ENCODE data around the gene CLDN9.

The CLDN9 gene

GRCh38 chr16:3029491-3030221, 16.9 kb downstream of the CLDN9 start:
- Histone ChIP-seq H3K9ac (ENCODE audit: low read length) (no peak overlapping the region), H3K4me3 (ENCODE audit: low read length) (no peak overlapping the region)
- DNase-seq = no peak

DNA sequence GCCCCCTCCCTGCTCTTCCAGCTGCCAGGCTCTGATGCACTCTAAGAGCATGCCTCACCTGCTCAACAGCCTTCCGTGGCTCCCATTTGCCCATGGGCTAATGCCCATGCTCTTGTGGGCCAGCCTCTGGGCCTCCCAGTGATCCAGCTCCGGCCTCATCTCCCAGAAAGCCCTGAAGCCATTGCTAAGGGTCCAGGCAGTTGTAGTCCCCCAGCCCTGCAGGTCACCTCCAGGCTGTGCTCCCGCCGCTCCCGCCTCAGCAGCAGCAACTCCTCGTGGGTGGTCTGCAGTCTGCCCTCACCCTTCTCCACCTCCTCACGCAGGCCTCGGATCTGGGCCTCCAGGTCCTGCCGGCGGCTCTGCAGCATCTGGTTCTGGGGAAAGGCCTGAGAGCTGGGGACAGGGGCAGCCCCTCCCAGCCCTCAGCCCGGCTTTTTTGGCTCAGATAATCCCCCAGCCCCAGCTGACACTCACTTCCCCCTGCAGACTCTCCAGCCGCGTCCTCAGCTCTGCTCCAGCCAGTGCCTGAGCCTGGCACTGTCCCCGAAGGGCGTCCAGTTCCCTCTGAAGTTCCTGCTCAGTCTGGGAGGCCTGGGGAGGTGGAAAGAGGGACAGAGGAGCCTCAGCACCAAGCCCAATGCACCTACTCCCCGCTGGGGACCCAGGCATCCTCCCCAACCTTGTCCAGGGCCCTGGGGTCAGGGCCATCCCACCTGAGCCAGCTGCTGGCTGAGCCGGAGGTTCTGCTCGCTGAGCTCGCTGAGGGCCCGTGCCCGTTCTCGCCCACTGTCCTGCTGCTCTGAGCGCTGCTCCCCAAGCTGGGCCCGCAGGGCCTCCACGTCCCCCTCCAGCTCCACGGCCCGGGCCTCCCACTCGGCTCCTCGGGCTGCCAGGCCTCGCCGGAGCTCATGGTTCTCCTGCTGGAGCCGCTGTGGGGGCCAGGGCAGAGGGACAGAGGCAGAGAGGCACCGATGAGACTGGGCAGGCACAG, 17.8 kb downstream of the CLDN9 start:
- Histone ChIP-seq H3K79me2 (ENCODE audit: low read length) (no peaks in the 10 kb centered on the region), H3K4me1 (ENCODE audit: low read length) (peaks cover 4% of the 10 kb centered on the region), H3K36me3 (replicated peaks; ENCODE audit: insufficient read depth, low read length) (no peaks in the 10 kb centered on the region), H3K27me3 (replicated peaks; ENCODE audit: insufficient read depth, low read length) (peaks cover 74% of the 10 kb centered on the region), H3K27ac (ENCODE audit: low read length) (no peak overlapping the region), H3K9me3 (replicated peaks; ENCODE audit: insufficient read depth, low read length) (no peaks in the 10 kb centered on the region), H4K20me1 (ENCODE audit: insufficient read depth, low read length) (no peaks in the 10 kb centered on the region), H3K9ac (ENCODE audit: low read length) (no peak overlapping the region), H3K4me3 (ENCODE audit: low read length) (no peak overlapping the region), H3K9me2 (replicated peaks; ENCODE audit: insufficient read depth, low read length) (no peaks in the 10 kb centered on the region), H2AFZ (ENCODE audit: low read length) (no peak overlapping the region), H3K4me2 (ENCODE audit: low read depth, low read length) (no peak overlapping the region), H3F3A (ENCODE audit: insufficient read depth, low read length) (0 out of 2 replicates have a peak, but pooled peaks cover 6% of the 10 kb centered on the region)
- no peak for TF ChIP-seq EZH2 (optimal IDR thresholded peaks at IDR 0.05; ENCODE audit: low read depth, low read length)
- TF ChIP-seq, protein P1, sequence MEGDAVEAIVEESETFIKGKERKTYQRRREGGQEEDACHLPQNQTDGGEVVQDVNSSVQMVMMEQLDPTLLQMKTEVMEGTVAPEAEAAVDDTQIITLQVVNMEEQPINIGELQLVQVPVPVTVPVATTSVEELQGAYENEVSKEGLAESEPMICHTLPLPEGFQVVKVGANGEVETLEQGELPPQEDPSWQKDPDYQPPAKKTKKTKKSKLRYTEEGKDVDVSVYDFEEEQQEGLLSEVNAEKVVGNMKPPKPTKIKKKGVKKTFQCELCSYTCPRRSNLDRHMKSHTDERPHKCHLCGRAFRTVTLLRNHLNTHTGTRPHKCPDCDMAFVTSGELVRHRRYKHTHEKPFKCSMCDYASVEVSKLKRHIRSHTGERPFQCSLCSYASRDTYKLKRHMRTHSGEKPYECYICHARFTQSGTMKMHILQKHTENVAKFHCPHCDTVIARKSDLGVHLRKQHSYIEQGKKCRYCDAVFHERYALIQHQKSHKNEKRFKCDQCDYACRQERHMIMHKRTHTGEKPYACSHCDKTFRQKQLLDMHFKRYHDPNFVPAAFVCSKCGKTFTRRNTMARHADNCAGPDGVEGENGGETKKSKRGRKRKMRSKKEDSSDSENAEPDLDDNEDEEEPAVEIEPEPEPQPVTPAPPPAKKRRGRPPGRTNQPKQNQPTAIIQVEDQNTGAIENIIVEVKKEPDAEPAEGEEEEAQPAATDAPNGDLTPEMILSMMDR (IDR thresholded peaks at IDR 0.05; ENCODE audit: low read length) = no peak
- no peak for TF ChIP-seq EZH2phosphoT487 (IDR thresholded peaks at IDR 0.05; ENCODE audit: low read length)
- DNase-seq = no peak

More at GRCh38 chr16:3029491-3030221, 16.9 kb downstream of the CLDN9 start:
- peaks cover 4% of the 10 kb centered on the region for H3K4me1 ChIP-seq (ENCODE audit: low read length)
- H2AFZ ChIP-seq (ENCODE audit: low read length) = no peak overlapping the region
- H3K9me3 ChIP-seq (replicated peaks; ENCODE audit: insufficient read depth, low read length) = no peaks in the 10 kb centered on the region
- TF ChIP-seq, protein P1 (IDR thresholded peaks at IDR 0.05; ENCODE audit: low read length) = no peak
- TF ChIP-seq EZH2 (optimal IDR thresholded peaks at IDR 0.05; ENCODE audit: low read depth, low read length) (no peak), EZH2phosphoT487 (IDR thresholded peaks at IDR 0.05; ENCODE audit: low read length) (no peak)
- no peaks in the 10 kb centered on the region for H3K9me2 ChIP-seq (replicated peaks; ENCODE audit: insufficient read depth, low read length)
- no peaks in the 10 kb centered on the region for H3K79me2 ChIP-seq (ENCODE audit: low read length)
- no peaks in the 10 kb centered on the region for H3K36me3 ChIP-seq (replicated peaks; ENCODE audit: insufficient read depth, low read length)
- no peaks in the 10 kb centered on the region for H4K20me1 ChIP-seq (ENCODE audit: insufficient read depth, low read length)
- H3K4me2 ChIP-seq (ENCODE audit: low read depth, low read length) = no peak overlapping the region
- no peak overlapping the region for H3K27ac ChIP-seq (ENCODE audit: low read length)
- peaks cover 67% of the 10 kb centered on the region for H3K27me3 ChIP-seq (replicated peaks; ENCODE audit: insufficient read depth, low read length)
- H3F3A ChIP-seq (ENCODE audit: insufficient read depth, low read length) = 0 out of 2 replicates have a peak, but pooled peaks cover 6% of the 10 kb centered on the region

- no peak for TF ChIP-seq EZH2 (optimal IDR thresholded peaks at IDR 0.05; ENCODE audit: low read depth, low read length)
- TF ChIP-seq, protein P1 (IDR thresholded peaks at IDR 0.05; ENCODE audit: low read length) = no peak
- TF ChIP-seq EZH2phosphoT487 (IDR thresholded peaks at IDR 0.05; ENCODE audit: low read length) = no peak
- Histone ChIP-seq H3K4me1 (ENCODE audit: low read length) (peaks cover 4% of the 10 kb centered on the region), H3K36me3 (replicated peaks; ENCODE audit: insufficient read depth, low read length) (no peaks in the 10 kb centered on the region), H4K20me1 (ENCODE audit: insufficient read depth, low read length) (no peaks in the 10 kb centered on the region), H3K27ac (ENCODE audit: low read length) (no peak overlapping the region), H3K4me2 (ENCODE audit: low read depth, low read length) (no peak overlapping the region), H3K9ac (ENCODE audit: low read length) (no peak overlapping the region), H3F3A (ENCODE audit: insufficient read depth, low read length) (0 out of 2 replicates have a peak, but pooled peaks cover 4% of the 10 kb centered on the region), H2AFZ (ENCODE audit: low read length) (no peak overlapping the region), H3K27me3 (replicated peaks; ENCODE audit: insufficient read depth, low read length) (peaks cover 90% of the 10 kb centered on the region), H3K9me3 (replicated peaks; ENCODE audit: insufficient read depth, low read length) (no peaks in the 10 kb centered on the region), H3K4me3 (ENCODE audit: low read length) (no peak overlapping the region), H3K9me2 (replicated peaks; ENCODE audit: insufficient read depth, low read length) (no peaks in the 10 kb centered on the region), H3K79me2 (ENCODE audit: low read length) (no peaks in the 10 kb centered on the region)
- DNase-seq = no peak
Observed at GRCh38 chr16:3032624-3033023, 19.9 kb downstream of the CLDN9 start.

All from MM.1S (cell line).